ENCODE results near the gene NHLRC4. TPM values are rescaled to one million over a fixed set of nuclear protein-coding genes. Genes with fewer than 3 reads are reported as not detected.

The NHLRC4 gene
- total and polyA plus RNA-seq, 2 of the 13 experiments (the other 11 are each of a cell fraction or from before 2014, with no cell fraction given) = 0.40 to 0.59 TPM

GRCh38 chr16:537415-538335 is 29.1 kb upstream of the NHLRC4 start:
- Histone ChIP-seq H3K9ac (ENCODE audit: insufficient read depth, low read depth, low read length) (no peak overlapping the region), H3K9me3 (ENCODE audit: low read length) (no peaks in the 10 kb centered on the region), H3K4me1 (ENCODE audit: insufficient read depth, low read length) (peaks cover 36% of the 10 kb centered on the region), H3K79me2 (ENCODE audit: insufficient read depth, low read length) (peaks cover 61% of the 10 kb centered on the region), H3K4me2 (ENCODE audit: low read depth, low read length) (no peak overlapping the region), H3K36me3 (replicated peaks in 1 of 2; ENCODE audit: control insufficient read depth in 1 of 2, insufficient read depth in 2 of 2, low read length in 2 of 2) (peaks cover 13 to 19% of the 10 kb centered on the region in 2 experiments; a peak in 4 of 5 replicates), H3K27me3 (ENCODE audit: control insufficient read depth in 1 of 2, insufficient read depth in 2 of 2, low read length in 2 of 2) (no peaks in the 10 kb centered on the region), H3K4me3 (replicated peaks in 1 of 3; ENCODE audit: insufficient read depth in 1 of 3, low read depth in 2 of 3, low read length in 3 of 3) (no peak overlapping the region), H3K27ac (ENCODE audit: extremely low read length, insufficient read depth, low read length) (no peak overlapping the region), H4K20me1 (ENCODE audit: insufficient read depth, low read length) (peaks cover 5% of the 10 kb centered on the region; the same call in 1 of the 2 replicates), H2AFZ (ENCODE audit: low read length) (no peak overlapping the region)
- ATAC-seq (no peak), FAIRE-seq (no peak), DNase-seq (ENCODE audit: low spot score) (no peak)
- POLR2A ChIA-PET = interaction anchor here (1.3 kb wide), 1 partner anchor 183 kb away, joined by 3 read pairs; the partner anchor contains the start of gene ANTKMT
- CTCF ChIA-PET (ENCODE audit: low intra/inter-chr PET ratio, low total read pairs) = no interaction called here
- WGBS (ENCODE audit: low lambda C conversion rate) = 96% methylated on average over 45 of the region's 60 CpGs
- in situ Hi-C loops (cut with HindIII; ENCODE audit: extremely low pct_ligation_motif_present, low pct_unique_long_range_greater_than_20kb) (no loop called here), intact Hi-C loops (cut with micrococcal nuclease; ENCODE audit: unreplicated experiment) (no loop called here)
- TF ChIP-seq AGO2 (optimal IDR thresholded peaks at IDR 0.05; ENCODE audit: low read depth, low read length) = peak; percentile 51
- peak; percentile 61; the same call in 1 of the 2 replicates for TF ChIP-seq ZBTB33 (CRISPR knock-in tag; IDR thresholded peaks at IDR 0.05)
- no peak for TF ChIP-seq KDM1A (CRISPR knock-in tag; IDR thresholded peaks at IDR 0.05)
- peak; percentile 9; the same call in 1 of the 2 replicates for TF ChIP-seq HOXA3 (CRISPR knock-in tag; IDR thresholded peaks at IDR 0.05)
- peak; percentile 24; the same call in 1 of the 2 replicates for TF ChIP-seq CTCF (CRISPR knock-in tag; IDR thresholded peaks at IDR 0.05)
- TF ChIP-seq RBFOX2 (IDR thresholded peaks at IDR 0.05; ENCODE audit: low read depth, low read length) = peak; percentile 47
- no TSS peak for BruUV-seq (replicated peaks)
